HepG2 (cell line): ENCODE data around the gene ZNF490. TPM values are rescaled to one million over a fixed set of nuclear protein-coding genes. Genes with fewer than 3 reads are reported as not detected.

Experiments
- E2F1 ChIP-seq: sonication (generic); formaldehyde crosslinking; IDR thresholded peaks from 2 replicates; pipeline ENCODE4 v1.5.0; 2020; ENCODE audit warnings: missing genetic modification reagents
- HBP1 ChIP-seq: IDR thresholded peaks from 2 replicates; pipeline ENCODE4 v1.6.1; 2016; ENCODE audit warnings: low read depth, control low read depth
- HOXA3 ChIP-seq: sonication (generic); formaldehyde crosslinking; IDR thresholded peaks from 2 replicates; pipeline ENCODE4 v1.5.0; 2020; ENCODE audit warnings: missing genetic modification reagents
- HOXD1 ChIP-seq: sonication (generic); formaldehyde crosslinking; IDR thresholded peaks from 2 replicates; pipeline ENCODE4 v1.5.0; 2020; ENCODE audit warnings: missing genetic modification reagents
- NR1H2 ChIP-seq: sonication (generic); formaldehyde crosslinking; IDR thresholded peaks from 2 replicates; pipeline ENCODE4 v1.8.1; 2022; ENCODE audit warnings: low read depth, missing genetic modification reagents, borderline replicate concordance
- PAF1 ChIP-seq: IDR thresholded peaks from 2 replicates; pipeline ENCODE4 v1.6.1; 2016; ENCODE audit warnings: missing genetic modification reagents, missing compliant biosample characterization
- PRDM10 ChIP-seq: sonication (generic); formaldehyde crosslinking; IDR thresholded peaks from 2 replicates; pipeline ENCODE4 v1.4.0; 2020; ENCODE audit warnings: low read depth, missing genetic modification reagents
- PTBP1 ChIP-seq: fragments of 200-400 bp; formaldehyde crosslinking; IDR thresholded peaks from 2 replicates; pipeline ENCODE4 v1.6.1; 2018; ENCODE audit warnings: low read length, low read depth; ENCODE audit not compliant: poor library complexity, severe bottlenecking
- RAD51 ChIP-seq: fragments of 450-650 bp; IDR thresholded peaks from 2 replicates; pipeline ENCODE4 v1.6.1; 2016; ENCODE audit warnings: borderline replicate concordance
- SMAD3 ChIP-seq: sonication (generic); formaldehyde crosslinking; IDR thresholded peaks from 2 replicates; pipeline ENCODE4 v1.4.0; 2020; ENCODE audit warnings: missing genetic modification reagents
- XRCC5 ChIP-seq: fragments of 200-400 bp; formaldehyde crosslinking; optimal IDR thresholded peaks from 2 replicates; pipeline ENCODE3; 2017; ENCODE audit warnings: mild to moderate bottlenecking, low read length
- ZFP36 ChIP-seq: fragments of 150-350 bp; IDR thresholded peaks from 2 replicates; pipeline ENCODE4 v1.6.1; 2018; ENCODE audit warnings: borderline replicate concordance, low read length, low read depth; ENCODE audit not compliant: partially characterized antibody
- ZFP36L2 ChIP-seq: sonication (generic); formaldehyde crosslinking; IDR thresholded peaks from 2 replicates; pipeline ENCODE4 v1.4.0; 2020; ENCODE audit warnings: missing genetic modification reagents
- ZNF552 ChIP-seq: sonication (generic); formaldehyde crosslinking; IDR thresholded peaks from 2 replicates; pipeline ENCODE4 v1.9.0; 2022; ENCODE audit warnings: missing genetic modification reagents, mild to moderate bottlenecking, borderline replicate concordance
- ZNF670 ChIP-seq: sonication (generic); formaldehyde crosslinking; IDR thresholded peaks from 2 replicates; pipeline ENCODE4 v1.8.0; 2022; ENCODE audit warnings: mild to moderate bottlenecking, missing genetic modification reagents, borderline replicate concordance
- ZNF703 ChIP-seq: sonication (generic); formaldehyde crosslinking; IDR thresholded peaks from 2 replicates; pipeline ENCODE4 v1.5.1; 2020; ENCODE audit warnings: missing genetic modification reagents, mild to moderate bottlenecking, moderate library complexity, borderline replicate concordance
- ZNF781 ChIP-seq: sonication (generic); formaldehyde crosslinking; IDR thresholded peaks from 2 replicates; pipeline ENCODE4 v1.5.1; 2020; ENCODE audit warnings: borderline replicate concordance, mild to moderate bottlenecking, missing genetic modification reagents; ENCODE audit errors: not compliant biosample characterization
- ZNF83 ChIP-seq: sonication (generic); formaldehyde crosslinking; IDR thresholded peaks from 2 replicates; pipeline ENCODE4 v1.4.0; 2020; ENCODE audit warnings: missing genetic modification reagents, mild to moderate bottlenecking, borderline replicate concordance
- ZNF839 ChIP-seq: sonication (generic); formaldehyde crosslinking; IDR thresholded peaks from 2 replicates; pipeline ENCODE4 v1.4.0; 2020; ENCODE audit warnings: missing genetic modification reagents, mild to moderate bottlenecking, borderline replicate concordance
- ZNF891 ChIP-seq: sonication (generic); formaldehyde crosslinking; IDR thresholded peaks from 2 replicates; pipeline ENCODE4 v1.5.0; 2020; ENCODE audit warnings: mild to moderate bottlenecking, missing genetic modification reagents
- polyA plus RNA-seq, 8 experiments: library from polyadenylated mRNA; depleted of rRNA in 3 of 8; stranded (reverse) in 7 of 8; unstranded in 1 of 8; fragments of >200 nt; fragmentation: Illumina TruSeq in 4 of 8; extraction: Trizol in 4 of 8; gene quantifications; 2 replicates each; pipeline versions ENCODE4 v1.2.1 to v1.2.3, GENCODE V29; 2011 to 2016; ENCODE audit warnings: low read depth in 4 of 8, missing spikeins in 1 of 8, mixed read lengths in 1 of 8; ENCODE audit not compliant: insufficient read depth in 1 of 8
- total RNA-seq, 5 experiments: library from RNA; depleted of rRNA; stranded (reverse); fragments of >200 nt; fragmentation: Illumina TruSeq; extraction: Trizol; gene quantifications; 2 replicates each; pipeline ENCODE4 v1.2.3, GENCODE V29; 2016; ENCODE audit warnings: low read depth in 1 of 5
- TF ChIP-seq, protein P1 (sequence below): sonication (generic); formaldehyde crosslinking; IDR thresholded peaks from 2 replicates; pipeline ENCODE4 v1.4.0; 2020; ENCODE audit warnings: missing genetic modification reagents

The ZNF490 gene
- total and polyA plus RNA-seq, 2 of the 13 experiments (the other 11 are each of a cell fraction or from before 2014, with no cell fraction given) = 1.3 to 2.9 TPM

- TF ChIP-seq E2F1 (CRISPR knock-in tag) (0 out of 2 replicates have a peak, but pooled peaks have one; percentile 16), HBP1 (CRISPR knock-in tag) (peak; percentile 81; the same call in 1 of the 2 replicates), XRCC5 (no peak), HOXD1 (CRISPR knock-in tag) (0 out of 2 replicates have a peak, but pooled peaks have one; percentile 16), SMAD3 (peak; percentile 74), NR1H2 (CRISPR knock-in tag) (peak; percentile 72; the same call in 1 of the 2 replicates), PAF1 (no peak), ZNF670 (CRISPR knock-in tag) (peak; percentile 76; the same call in 1 of the 2 replicates), ZNF83 (CRISPR knock-in tag) (no peak), ZNF891 (no peak; the same call in none of the 2 replicates), PTBP1 (no peak), PRDM10 (CRISPR knock-in tag) (no peak), ZNF552 (CRISPR knock-in tag) (peak; percentile 67; the same call in 1 of the 2 replicates), ZNF703 (CRISPR knock-in tag) (no peak), ZFP36 (no peak), ZNF781 (CRISPR knock-in tag) (peak; percentile 51), HOXA3 (CRISPR knock-in tag) (peak; percentile 65; the same call in 1 of the 2 replicates), ZFP36L2 (CRISPR knock-in tag) (no peak), RAD51 (no peak), ZNF839 (CRISPR knock-in tag) (no peak)
- TF ChIP-seq, protein P1, sequence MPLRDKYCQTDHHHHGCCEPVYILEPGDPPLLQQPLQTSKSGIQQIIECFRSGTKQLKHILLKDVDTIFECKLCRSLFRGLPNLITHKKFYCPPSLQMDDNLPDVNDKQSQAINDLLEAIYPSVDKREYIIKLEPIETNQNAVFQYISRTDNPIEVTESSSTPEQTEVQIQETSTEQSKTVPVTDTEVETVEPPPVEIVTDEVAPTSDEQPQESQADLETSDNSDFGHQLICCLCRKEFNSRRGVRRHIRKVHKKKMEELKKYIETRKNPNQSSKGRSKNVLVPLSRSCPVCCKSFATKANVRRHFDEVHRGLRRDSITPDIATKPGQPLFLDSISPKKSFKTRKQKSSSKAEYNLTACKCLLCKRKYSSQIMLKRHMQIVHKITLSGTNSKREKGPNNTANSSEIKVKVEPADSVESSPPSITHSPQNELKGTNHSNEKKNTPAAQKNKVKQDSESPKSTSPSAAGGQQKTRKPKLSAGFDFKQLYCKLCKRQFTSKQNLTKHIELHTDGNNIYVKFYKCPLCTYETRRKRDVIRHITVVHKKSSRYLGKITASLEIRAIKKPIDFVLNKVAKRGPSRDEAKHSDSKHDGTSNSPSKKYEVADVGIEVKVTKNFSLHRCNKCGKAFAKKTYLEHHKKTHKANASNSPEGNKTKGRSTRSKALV (CRISPR knock-in tag) = no peak
Observed at GRCh38 chr19:12551060-12551832, 59.4 kb downstream of the ZNF490 start, which contains the start of gene ZNF564 (continued).
